HG03469 (cell line): ENCODE measurements around the gene GPR78.
A peak's percentile ranks its signal among the peaks of the same experiment; 100 is the strongest.

Experiments used
- ATAC-seq: cut with Tn5 transposase; IDR thresholded peaks from one replicate; pipeline ENCODE4 v1.9.1; 2021; ENCODE audit warnings: mild to moderate bottlenecking, moderate library complexity, moderate number of reproducible peaks; ENCODE audit not compliant: unreplicated experiment

GPR78 gene, protein sequence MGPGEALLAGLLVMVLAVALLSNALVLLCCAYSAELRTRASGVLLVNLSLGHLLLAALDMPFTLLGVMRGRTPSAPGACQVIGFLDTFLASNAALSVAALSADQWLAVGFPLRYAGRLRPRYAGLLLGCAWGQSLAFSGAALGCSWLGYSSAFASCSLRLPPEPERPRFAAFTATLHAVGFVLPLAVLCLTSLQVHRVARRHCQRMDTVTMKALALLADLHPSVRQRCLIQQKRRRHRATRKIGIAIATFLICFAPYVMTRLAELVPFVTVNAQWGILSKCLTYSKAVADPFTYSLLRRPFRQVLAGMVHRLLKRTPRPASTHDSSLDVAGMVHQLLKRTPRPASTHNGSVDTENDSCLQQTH

DNA sequence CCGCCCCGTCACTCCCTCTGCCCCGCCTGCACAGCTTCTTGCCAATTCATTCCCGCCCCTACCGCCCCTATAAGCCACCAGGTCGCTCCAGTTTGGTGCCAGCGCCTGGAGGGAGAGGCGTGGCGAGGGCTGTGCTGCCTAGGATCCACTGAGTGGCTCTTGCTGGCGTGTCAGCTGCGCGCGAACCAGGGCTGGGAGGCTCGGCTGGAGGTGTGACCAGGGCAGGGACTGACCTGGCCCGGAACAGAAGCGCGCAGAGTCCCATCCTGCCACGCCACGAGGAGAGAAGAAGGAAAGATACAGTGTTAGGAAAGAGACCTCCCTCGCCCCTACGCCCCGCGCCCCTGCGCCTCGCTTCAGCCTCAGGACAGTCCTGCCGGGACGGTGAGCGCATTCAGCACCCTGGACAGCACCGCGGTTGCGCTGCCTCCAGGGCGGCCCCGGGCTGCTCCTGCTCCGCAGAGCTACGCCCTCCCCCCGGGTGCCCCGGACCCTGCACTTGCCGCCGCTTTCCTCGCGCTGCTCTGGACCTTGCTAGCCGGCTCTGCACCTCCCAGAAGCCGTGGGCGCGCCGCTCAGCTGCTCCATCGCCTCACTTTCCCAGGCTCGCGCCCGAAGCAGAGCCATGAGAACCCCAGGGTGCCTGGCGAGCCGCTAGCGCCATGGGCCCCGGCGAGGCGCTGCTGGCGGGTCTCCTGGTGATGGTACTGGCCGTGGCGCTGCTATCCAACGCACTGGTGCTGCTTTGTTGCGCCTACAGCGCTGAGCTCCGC lies at the start of gene GPR78:
Gene GPR78 (plus strand): TSS at position 72 of the 773 bp plus-strand sequence. CDS start 591 bp downstream, at position 663.
- ATAC-seq: no peak

DNA sequence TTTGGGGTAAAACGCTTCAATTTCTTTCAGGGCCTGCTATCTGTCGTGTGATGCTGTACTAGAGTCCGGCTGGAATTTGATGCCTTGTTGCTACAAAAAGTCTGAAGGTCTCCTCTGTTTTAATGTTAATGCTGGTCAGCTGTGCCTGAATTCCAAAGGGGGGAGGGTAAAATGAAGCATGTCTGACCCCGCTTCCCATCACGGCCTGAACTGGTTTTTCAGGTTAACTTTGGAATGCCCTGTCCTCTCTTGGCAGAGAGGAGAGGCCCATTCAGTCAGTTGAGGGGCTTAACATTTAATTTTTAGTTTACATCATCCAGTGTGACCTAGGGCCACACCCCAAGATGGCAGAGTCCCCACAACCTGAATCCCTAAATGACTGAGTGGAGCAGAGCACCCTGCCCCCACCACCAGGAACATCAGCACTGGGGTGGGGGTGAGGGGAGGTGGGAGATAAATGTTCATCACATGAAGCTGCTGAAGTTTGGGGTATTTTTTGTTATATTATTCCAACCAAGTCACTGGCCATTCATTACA lies 47.9 kb upstream of the GPR78 start:
- ATAC-seq: no peak

DNA sequence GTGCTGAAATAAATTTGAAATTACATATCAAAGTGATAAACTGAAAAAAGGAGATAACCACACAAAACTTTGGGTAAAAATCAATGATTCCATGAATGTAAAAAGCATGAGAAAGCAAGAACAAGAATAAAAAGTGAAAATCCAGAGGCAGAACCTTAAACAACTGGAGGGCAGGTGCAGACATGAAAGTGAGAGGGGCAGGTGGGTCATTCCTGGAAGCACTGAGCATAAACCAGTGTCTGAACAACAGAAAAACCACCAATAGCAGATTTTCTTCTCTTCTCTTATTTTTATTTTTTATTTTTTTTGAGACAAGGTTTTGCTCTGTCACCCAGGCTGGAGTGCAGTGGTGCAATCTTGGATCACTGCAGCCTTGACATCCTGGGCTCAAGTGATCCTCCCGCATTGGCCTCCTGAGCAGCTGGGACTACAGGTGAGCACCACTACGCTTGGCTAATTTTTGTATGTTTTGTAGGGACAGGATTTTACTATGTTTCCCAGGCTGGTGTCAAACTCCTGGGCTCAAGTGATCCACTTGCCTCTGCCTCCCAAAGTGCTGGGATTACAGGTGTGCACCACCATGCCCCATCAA lies 46.8 kb upstream of the GPR78 start:
- ATAC-seq: no peak

DNA sequence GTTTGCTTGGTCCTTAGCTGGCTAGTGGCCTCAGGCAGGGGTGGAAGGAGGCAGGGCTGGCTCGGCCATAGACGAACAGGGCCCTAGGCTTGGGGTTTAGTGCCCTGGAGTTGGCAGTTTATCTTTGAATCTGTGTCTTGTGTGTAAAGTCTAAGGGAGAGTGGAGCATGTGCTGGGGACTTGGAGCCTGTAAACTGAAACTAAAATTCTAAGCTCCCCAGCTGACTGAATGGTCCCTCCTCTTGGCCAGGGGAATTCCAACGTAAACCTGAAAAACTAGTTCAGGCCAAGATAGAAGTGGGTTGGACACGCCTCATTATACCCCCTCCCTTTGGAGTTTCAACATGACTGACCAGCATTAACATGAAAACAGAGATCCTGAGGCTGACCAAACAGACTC lies 46.1 kb upstream of the GPR78 start:
- peak; percentile 77 for ATAC-seq

DNA sequence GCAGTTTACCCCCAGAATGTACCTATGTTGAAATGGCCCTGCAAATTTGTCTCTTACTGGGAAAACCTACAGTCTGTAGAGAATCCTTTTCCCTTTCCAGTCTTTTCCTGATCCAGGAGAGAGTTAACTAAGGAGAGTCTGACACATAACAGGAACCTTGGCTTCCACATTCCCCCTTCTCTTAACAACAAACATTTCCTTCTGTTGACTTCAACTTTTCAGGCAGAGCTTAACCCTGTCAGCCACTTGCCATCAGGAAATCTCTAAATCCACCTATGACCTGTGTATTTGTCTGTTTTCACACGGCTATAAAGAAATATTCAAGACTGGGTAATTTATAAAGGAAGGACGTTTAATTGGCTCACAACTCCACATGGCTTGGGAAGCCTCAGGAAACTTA lies 45.6 kb upstream of the GPR78 start:
- ATAC-seq: no peak

DNA sequence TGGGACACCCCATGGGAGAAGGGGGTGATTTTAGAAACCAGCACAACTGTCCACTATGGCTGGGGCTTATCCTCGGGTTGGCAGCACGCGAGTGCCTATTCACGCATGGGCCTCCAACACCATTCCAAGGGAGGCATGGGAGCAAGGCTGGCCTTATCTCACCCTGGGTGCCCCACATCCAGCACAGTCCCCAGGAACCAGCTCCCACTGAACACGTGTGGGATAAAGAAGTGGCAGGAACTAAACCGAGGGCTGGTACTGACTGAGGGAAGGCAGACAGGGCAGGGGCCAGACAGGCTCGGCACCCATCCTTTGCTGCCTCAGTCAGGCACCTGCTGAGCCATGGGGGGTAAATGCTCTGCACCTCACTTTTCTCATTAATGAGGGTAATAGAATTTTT lies 43.7 kb upstream of the GPR78 start:
- no peak for ATAC-seq

DNA sequence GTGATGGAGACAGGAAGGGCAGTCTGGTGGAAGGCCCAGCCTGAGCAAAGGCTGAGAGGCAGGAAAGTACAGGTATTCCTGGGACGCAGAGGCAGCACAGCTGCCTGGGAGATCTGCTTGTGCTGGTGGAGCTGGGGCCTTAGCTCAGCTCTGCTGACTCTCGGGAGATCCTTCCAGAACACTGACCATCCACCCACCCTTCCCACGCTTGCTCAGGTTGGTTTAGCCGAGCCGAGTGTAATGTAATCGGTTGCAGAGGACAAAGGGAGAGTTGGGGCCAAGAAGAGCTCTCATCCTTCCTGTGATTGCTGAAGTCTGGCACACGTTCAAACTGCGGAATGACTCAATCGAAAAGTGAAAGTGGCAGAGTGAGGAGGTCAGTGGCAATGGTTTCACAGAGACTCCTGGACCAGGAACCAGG lies 43.1 kb upstream of the GPR78 start:
- ATAC-seq: peak; percentile 22

DNA sequence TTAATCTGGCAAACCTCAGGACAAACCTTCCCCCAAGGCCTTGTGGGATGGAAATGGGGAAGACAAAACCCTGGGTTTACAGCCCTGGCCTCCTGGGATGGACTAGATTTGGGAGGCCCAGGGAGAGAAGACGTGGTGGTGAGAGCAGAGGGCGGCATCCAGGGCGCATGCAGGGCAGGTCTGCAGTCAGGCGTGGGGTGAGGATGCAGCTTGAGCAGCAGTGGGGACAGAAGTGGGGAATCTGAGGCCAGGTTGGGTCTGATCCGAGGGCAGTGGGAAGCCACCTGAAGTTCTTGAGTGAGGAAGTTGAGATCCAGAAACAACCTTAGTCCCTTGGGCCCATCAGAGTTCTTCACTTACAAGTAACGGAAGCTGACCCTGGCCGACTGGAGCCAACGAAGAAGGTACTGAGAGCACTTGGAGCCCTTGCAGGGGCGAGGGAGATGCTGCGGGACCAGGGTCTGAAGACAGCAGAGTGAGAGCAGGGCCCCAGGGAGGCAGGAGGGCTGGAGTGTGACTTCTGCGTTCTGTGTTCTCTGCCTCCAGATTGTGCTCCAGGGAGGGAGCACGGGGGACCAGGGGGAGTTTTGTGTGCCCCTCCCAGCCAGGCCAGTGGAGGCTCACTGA lies 42.0 kb upstream of the GPR78 start:
- no peak for ATAC-seq

DNA sequence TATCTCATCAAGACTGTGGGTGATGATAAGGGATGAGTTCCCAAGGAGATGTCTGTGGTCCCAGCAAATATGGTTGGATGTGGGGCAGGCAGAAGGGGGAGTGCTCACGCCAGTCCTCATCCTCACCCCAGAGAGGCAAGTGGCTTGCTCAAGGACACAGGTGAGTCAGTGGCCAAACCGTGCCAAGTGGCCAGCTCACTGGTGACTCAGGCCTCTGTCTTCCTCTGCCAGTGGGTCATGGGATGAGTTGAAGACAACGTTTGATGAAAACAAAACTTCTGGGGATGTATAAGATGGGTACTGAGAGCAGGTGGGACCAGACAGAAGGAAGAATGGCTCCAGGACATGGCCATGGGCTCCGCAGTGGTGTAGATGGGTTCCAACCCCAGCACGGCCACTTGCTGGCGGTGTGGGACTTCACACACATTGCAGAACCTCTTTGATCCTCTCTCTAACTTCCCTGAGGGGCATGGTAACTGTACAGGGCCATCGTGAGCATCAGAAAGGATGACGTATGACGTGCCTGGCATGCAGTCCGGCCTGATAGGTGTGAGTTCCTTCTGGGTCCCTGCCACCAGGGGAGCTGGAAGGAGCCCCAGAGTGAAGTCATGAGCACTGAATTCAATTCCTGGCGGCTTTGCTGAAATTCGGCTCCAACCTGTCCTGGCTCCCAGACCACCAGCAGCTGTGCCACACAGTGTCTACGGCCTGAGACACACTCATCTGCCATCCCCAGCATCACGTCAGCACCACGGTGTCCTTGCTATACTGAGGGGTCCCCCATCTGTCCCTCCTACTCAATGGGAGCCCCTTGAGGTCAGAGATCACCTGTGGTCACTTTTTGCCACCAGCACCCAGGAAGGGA lies 41.3 kb upstream of the GPR78 start:
- ATAC-seq: no peak

DNA sequence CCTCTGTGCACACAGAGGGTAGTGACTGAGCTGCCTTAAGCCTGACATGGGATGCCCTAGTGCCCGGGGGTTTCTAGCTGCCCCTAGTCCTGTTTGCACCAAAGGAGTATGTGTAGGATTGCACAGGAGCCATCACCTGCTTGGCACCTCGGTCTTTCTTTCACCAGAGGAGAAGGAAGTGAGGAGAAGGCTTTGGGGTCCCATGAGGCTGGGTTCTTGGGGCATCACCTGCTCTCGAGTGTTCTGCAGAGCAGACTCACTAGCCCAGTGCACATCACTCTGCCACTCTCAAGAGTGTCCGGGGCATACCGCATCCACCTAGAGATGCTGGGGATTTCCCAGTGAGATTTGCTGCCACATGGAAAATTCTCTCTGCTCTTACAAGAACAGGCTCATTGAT lies 40.5 kb upstream of the GPR78 start:
- ATAC-seq: peak; percentile 31

DNA sequence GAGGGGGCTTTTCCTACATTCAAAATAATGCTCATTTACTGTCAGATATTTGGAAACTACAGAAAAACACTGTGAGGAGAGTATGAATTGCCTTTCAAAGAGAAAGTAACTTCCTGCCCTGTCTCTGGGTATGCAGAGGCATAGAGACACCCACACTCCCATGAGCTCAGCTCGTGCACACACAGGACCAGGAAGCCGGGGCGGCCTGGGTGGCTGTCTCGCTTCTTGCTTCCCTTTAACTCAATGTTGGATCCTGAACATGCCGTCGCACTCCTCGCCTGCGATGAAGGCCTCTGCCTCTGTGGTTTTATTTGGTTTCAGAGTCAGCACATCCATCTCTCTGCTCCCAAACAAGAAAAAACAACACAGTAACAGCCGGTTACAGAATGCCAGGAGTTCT lies 40.1 kb upstream of the GPR78 start:
- peak; percentile 40 for ATAC-seq

DNA sequence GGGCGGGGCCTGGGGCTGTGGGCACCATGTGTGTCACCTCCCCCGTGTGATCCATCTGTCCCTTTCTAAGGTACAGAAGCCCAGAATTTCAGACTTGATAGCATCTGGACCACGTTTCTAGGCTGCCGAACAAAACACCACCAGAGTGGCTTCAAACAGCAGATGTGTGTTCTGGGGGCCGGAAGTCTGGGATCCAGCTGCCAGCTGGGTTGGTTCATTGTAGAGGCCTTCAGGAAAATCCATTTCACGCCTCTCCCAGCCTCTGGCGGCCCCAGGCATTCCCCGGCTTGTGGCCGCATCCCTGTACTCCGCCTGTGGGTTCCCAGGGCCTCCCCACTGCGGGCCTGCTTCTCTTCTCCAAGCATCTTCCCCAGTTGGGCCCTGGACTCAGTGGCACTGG lies 39.6 kb upstream of the GPR78 start:
- no peak for ATAC-seq

DNA sequence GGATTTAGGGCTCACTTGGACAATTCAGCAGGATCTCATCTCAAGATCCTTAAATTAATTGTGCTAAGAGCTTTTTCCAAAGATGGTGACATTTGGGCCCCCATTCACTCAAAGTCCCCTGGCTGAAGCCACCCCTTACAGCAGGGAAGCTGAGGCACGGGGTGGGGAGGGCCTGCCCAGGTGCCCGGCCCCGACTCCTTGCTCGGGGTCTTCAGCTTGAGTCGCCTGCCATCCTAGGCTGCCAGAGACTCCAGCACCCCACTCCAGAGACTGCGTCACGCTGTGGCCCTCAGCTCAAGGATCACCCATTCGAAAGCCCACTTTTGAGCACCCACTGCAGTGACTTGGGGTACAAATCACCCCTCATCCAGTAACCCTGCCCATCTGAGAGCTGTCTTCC lies 39.2 kb upstream of the GPR78 start:
- no peak for ATAC-seq

DNA sequence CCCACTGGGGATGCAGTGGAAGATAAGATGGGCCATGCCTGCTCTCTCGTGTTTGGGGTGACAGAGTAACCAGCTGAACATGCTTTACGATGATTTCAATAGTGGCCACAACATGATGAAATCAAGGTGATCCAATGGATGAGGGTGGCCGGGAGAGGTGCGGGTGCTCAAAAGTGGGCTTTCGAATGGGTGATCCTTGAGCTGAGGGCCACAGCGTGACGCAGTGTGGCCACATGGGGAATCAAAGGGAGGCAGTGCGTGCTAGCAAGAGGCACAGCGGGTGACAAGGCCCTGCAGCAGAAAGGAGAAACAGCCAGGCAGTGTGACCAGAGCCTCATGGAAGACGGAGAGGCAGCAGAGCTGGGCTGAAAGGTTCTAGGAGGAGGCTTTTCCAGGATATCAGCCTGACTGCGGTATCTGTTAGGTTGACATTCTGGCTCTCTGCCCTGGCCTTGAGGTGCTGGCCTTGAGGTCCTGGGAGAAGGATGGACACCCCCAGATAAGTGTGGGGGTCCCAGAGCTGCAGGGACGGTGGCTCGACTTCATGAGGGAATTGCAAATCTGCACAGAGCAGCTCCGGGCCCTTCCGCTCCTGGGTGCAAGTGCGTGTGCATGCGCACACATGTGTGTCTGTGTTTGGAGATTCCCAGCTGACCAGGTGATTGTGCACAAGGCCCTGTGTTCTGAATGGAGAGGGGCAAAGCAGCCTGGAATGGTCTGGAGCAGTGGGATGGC lies 38.0 kb upstream of the GPR78 start:
- no peak for ATAC-seq

DNA sequence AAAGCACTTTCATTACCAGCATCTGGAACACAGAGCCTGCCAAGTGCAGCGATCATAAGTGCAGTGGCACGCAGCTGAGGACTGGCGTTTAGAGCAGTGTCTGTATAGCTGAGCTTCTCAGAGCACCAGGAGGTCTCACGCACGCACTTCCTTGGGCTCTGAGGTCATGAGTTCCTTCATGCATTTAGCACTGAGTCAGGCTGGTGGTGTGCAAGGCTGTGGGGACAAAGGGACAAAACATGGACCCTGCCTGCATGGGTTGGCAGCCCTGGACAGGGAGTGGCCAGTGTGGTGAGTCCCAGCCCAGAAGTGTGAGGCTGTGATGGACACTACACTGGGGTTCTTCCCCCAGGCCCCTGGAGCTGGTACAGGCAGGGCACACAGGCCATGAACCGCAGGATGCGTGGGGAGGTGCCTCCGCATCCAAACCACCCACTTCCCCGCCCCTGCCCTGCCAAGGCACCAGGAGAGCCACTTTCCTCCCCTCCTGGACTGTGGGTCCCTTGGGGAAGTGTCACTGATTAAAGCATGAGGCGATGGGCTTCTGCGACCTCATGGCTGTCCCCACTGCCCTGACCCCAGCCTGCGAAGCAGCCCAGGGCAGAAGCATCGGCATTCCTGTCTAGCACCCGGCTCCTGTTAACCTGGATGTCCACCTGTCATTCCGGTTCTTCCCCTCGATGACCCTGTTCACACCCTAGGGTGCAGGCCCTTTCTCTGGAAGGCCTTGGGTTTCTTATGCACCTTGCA lies 37.2 kb upstream of the GPR78 start:
- ATAC-seq: no peak

DNA sequence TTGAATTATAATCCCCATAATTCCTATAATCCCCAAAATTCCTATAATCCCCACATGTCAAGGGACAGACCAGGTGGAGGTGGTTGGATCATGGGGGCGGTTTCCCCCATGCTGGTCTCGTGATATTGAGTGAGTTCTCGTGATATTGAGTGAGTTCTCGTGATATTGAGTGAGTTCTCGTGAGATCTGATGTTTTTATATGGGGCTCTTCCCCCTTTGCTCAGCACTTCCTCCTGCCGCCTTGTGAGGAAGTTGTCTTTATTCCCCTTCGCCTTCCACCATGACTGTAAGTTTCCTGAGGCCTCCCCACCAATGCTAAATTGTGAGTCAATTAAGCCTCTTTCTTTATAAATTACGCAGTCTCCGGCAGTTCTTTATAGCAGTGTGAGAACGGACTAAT lies 36.6 kb upstream of the GPR78 start:
- no peak for ATAC-seq

DNA sequence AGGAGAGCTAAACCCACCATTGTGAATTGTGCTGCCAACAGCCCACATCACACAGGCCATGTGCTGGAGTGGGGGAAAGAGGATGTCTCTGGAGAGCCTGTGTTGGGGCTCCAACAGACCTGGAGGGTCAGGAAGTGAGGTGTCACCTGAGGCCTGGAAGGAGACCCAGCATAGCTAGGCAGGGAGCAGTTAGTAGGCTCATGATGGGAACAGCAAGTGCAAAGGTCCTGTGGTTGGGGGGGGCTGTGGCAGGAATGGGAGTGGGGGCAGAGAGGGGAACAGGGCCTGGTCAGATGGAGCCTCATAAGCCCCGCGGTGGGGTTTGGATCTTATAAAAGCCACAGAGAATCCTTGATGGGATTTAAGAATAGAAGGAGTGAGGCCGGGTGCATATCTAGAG lies 35.9 kb upstream of the GPR78 start:
- ATAC-seq: no peak

DNA sequence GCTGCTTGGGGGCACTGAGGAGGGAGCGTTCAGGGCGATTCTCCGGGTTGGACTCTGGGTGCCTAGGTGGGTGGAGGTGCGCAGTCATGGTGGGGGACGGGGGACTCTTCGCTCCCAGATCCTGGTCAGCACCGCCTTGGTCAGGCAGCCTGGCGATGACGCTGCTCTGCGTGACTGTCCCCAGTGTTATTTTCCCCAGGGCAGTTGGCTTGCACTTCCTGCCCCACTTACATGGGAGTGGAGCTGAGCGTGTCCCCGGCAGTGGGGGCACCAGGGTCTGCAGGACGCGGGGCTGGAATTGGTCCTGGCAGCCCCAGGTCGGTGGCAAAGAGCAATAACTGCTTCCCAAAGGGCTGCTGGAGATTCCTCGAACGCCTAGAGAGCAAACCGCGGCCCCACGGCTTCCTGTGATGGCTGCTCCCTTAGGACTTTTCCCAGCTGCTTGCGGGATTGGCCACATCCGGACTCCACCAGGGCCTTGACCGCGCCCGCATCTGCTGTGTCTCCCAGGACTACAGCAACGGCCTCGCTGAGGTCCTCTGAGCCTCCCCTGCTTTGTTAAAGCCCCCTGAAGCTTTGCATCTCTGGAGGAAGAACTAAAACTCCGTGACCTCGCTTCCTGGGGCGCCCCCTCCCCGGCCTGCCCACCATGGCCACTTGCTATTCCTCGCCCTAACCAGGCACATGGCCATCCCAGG lies 35.3 kb upstream of the GPR78 start:
- no peak for ATAC-seq
